Right lobe of liver (tissue), 6 donors: ENCODE data around the gene GAS6. TPM values are rescaled to one million over a fixed set of nuclear protein-coding genes. Genes with fewer than 3 reads are reported as not detected.
"Not testable (repeated sequence)": the region's sequence is repeated elsewhere in the genome, so short reads cannot be mapped to it uniquely, and the experiment has no call there.

Experiments used
- ATAC-seq, 4 donors: fragments of 200-7000 bp; cut with Tn5 transposase; one replicate each; pipeline ENCODE4 v1.9.1; 2020; ENCODE audit warnings: mild to moderate bottlenecking in 4 of 4, moderate library complexity in 4 of 4
- DNase-seq, 3 donors: peaks; one replicate each; pipeline ENCODE4 v3.0.0-alpha.2; 2020
- H3K27ac ChIP-seq, 3 donors: fragments of 200-600 bp; one replicate each; pipeline ENCODE4 v1.8.0; 2022
- H3K27me3 ChIP-seq, 2 donors: fragments of 200-600 bp; one replicate each; pipeline ENCODE4 v1.8.0; 2022
- H3K36me3 ChIP-seq, 4 donors: fragments of 200-600 bp; sonication (generic) in 1 of 4; one replicate each; pipeline versions ENCODE4 v1.5.1 to v1.8.0; 2017 to 2022; ENCODE audit warnings: control low read depth in 1 of 4
- H3K4me1 ChIP-seq, 4 donors: fragments of 200-600 bp; sonication (generic) in 1 of 4; one replicate each; pipeline versions ENCODE4 v1.5.1 to v1.8.0; 2017 to 2022; ENCODE audit warnings: control low read depth in 1 of 4
- H3K4me3 ChIP-seq, 3 donors: fragments of 200-600 bp; one replicate each; pipeline ENCODE4 v1.8.0; 2022
- H3K9me3 ChIP-seq, 4 donors: fragments of 200-600 bp; sonication (generic) in 1 of 4; one replicate each; pipeline versions ENCODE4 v1.5.1 to v1.8.0; 2017 to 2022; ENCODE audit warnings: control low read depth in 1 of 4
- POLR2A ChIP-seq: fragments of 450-650 bp; IDR thresholded peaks from one replicate; pipeline ENCODE4 v1.6.1; 2017; ENCODE audit warnings: antibody characterized with exemption, mild to moderate bottlenecking
- WGBS: methylation state at CpG from one replicate; pipeline ENCODE4 v1.1.6; 2018; ENCODE audit warnings: low coverage, low lambda C conversion rate; ENCODE audit not compliant: insufficient coverage; ENCODE audit errors: missing lambda C conversion rate; 5-methylcytosine and 5-hydroxymethylcytosine counted together
- intact Hi-C, 2 donors: fragments of 100-400 bp; cut with DNase I; formaldehyde crosslinking; loops; one replicate each; pipeline versions ENCODE4 v1.11.2 to v1.14.1; 2022
- long read RNA-seq: library from polyadenylated mRNA; unstranded; transcript quantifications from one replicate; pipeline ENCODE4 v2.0.0, GENCODE V29; 2019
- total RNA-seq, 6 experiments: library from RNA; depleted of rRNA in 2 of 6; stranded (reverse); fragments of >200 nt in 2 of 6; fragmentation: NEBNext Ultra II Directional in 3 of 6; extraction: Animal tissue kit (Norgen Biotek cat#: 25700) in 3 of 6; gene quantifications; one replicate each; pipeline versions ENCODE4 v1.1.0 to v1.2.4, GENCODE V29; 2016 to 2023
- TF ChIP-seq, protein P1 (sequence below), 4 donors: fragments of 200-600 bp in 3 of 4; fragments of 450-650 bp in 1 of 4; IDR thresholded peaks; one replicate each; pipeline versions ENCODE4 v1.5.1 to v1.8.0; 2016 to 2022; ENCODE audit warnings: antibody characterized with exemption in 4 of 4, mild to moderate bottlenecking in 2 of 4
- donor health status: DM: no; HTN: yes; CAD: no.
- donor health status: DM: no; HTN: no; CAD: no.
- donor health status: DM: no; HTN: no; CAD: no.
- donor health status: DM: no; HTN: yes; CAD: no.
- donor health status: DM: no; HTN: yes; CAD: no.

Gene GAS6
- total RNA-seq = 10 to 100 TPM; 11.9 to 48.5 (median 27.2) TPM
- long read RNA-seq, partial matches to known transcripts = 0 of 3 reads
- long read RNA-seq, other reads (novel, unspliced or antisense) = 0 of 3 reads

DNA sequence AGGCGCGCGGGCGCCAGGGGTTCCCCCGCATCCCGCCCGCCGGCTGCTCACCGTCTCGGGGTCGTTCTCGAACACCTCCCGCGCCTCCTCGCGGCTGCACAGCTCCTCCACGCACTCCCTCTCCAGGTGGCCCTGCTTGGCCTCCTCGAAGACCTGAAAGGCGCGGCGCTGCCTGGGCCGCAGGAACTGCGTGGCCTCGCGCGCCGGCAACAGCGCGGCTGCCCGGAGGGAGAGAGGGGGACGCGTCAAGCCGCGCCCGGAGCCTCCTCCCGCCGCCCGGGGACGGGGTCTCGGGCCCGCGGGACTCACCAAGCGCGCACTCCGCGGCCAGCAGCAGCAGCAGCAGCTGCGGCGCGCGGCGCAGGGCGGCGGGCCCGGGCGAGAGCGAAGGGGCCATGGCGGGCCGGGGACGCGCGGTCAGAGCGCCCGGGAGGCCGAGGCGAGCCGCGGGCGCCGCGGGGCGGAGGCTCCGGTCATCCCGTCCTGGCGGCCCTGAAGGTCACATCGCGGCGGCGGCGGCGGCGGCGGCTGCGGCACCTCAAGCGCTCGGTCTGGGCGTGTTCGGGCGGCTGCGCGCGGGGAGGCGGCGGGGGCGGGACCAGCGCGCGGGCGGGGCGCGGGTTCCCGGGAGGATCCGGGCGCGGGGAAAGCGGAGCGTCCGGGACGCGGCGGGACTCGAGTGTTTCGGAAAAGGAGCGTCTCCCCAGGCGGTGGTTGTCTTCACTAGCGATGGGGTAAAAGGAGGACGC is at the start of gene GAS6:
TSS of gene GAS6 (minus strand) at position 553 of the 749 bp plus-strand sequence. CDS start at position 397, 156 bp downstream.
- Histone ChIP-seq H3K27me3 (no peaks in the 10 kb centered on the region), H3K27ac (peak within 1 kb of the TSS; percentile 21 to 78 (median 63)), H3K4me1 (peaks cover 0 to 25% (median 0%) of the 10 kb centered on the region in 4 donors), H3K4me3 (peak within 1 kb of the TSS; percentile 58 to 72 (median 66)), H3K9me3 (no peaks in the 10 kb centered on the region), H3K36me3 (no peaks in the 10 kb centered on the region)
- DNase-seq (peak in 2 of 3 donors; percentile 76 to 78), ATAC-seq (peak; percentile 59 to 75 (median 73))
- 0% methylated on average over 8 of the region's 116 CpGs for WGBS
- TF ChIP-seq POLR2A = no peak
- TF ChIP-seq, protein P1, sequence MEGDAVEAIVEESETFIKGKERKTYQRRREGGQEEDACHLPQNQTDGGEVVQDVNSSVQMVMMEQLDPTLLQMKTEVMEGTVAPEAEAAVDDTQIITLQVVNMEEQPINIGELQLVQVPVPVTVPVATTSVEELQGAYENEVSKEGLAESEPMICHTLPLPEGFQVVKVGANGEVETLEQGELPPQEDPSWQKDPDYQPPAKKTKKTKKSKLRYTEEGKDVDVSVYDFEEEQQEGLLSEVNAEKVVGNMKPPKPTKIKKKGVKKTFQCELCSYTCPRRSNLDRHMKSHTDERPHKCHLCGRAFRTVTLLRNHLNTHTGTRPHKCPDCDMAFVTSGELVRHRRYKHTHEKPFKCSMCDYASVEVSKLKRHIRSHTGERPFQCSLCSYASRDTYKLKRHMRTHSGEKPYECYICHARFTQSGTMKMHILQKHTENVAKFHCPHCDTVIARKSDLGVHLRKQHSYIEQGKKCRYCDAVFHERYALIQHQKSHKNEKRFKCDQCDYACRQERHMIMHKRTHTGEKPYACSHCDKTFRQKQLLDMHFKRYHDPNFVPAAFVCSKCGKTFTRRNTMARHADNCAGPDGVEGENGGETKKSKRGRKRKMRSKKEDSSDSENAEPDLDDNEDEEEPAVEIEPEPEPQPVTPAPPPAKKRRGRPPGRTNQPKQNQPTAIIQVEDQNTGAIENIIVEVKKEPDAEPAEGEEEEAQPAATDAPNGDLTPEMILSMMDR (IDR thresholded peaks at IDR 0.05) = no peak
- intact Hi-C loops = no loop called here

DNA sequence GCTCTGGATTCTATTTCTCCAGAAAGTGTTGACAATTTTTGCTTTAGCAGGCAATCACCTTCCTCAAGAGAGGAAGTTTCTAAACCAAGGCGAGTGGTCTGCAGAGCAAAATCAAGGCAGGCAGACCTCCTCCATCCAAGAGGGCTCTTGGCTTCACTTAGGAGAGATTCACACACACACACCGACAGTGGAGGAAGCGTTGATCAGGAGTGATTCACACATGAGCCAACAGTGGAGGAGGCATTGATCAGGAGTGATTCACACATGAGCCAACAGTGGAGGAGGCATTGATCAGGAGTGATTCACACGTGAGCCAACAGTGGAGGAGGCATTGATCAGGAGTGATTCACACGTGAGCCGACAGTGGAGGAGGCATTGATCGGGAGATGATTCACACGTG is 49.5 kb upstream of the GAS6 start:
- intact Hi-C loops, H3K9me3 ChIP-seq, H3K4me1 ChIP-seq, H3K27me3 ChIP-seq, H3K36me3 ChIP-seq, DNase-seq, ATAC-seq, H3K27ac ChIP-seq, H3K4me3 ChIP-seq: not testable (repeated sequence)
- 46% methylated on average over 8 of the region's 8 CpGs for WGBS

DNA sequence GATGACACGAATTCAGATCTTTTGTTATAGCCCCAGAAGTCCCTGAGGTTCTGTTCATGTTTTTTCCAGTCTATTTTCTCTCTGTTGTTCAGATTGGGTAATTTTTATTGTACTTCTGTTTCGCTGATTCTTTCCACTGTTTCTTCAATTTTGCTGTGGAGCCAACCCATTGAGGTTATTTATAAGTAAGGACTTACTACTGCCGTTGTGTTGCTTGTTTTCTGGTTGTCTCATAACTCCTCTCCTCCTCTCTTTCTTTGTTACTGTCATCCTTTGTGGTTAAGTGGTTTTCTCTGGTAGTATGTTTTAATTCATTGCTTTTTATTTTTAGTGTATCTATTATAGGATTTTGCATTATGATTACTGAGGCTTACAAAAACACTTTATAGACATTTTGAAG is 48.7 kb upstream of the GAS6 start:
- WGBS = 39% methylated on average over 3 of the region's 3 CpGs
- Histone ChIP-seq H3K9me3 (no peaks in the 10 kb centered on the region), H3K4me1 (no peaks in the 10 kb centered on the region), H3K27me3 (no peaks in the 10 kb centered on the region), H3K36me3 (no peaks in the 10 kb centered on the region), H3K27ac (no peak overlapping the region), H3K4me3 (no peak overlapping the region)
- ATAC-seq (no peak), DNase-seq (no peak)
- TF ChIP-seq, protein P1 (IDR thresholded peaks at IDR 0.05) = no peak
- no peak for TF ChIP-seq POLR2A
- intact Hi-C loops = no loop called here

DNA sequence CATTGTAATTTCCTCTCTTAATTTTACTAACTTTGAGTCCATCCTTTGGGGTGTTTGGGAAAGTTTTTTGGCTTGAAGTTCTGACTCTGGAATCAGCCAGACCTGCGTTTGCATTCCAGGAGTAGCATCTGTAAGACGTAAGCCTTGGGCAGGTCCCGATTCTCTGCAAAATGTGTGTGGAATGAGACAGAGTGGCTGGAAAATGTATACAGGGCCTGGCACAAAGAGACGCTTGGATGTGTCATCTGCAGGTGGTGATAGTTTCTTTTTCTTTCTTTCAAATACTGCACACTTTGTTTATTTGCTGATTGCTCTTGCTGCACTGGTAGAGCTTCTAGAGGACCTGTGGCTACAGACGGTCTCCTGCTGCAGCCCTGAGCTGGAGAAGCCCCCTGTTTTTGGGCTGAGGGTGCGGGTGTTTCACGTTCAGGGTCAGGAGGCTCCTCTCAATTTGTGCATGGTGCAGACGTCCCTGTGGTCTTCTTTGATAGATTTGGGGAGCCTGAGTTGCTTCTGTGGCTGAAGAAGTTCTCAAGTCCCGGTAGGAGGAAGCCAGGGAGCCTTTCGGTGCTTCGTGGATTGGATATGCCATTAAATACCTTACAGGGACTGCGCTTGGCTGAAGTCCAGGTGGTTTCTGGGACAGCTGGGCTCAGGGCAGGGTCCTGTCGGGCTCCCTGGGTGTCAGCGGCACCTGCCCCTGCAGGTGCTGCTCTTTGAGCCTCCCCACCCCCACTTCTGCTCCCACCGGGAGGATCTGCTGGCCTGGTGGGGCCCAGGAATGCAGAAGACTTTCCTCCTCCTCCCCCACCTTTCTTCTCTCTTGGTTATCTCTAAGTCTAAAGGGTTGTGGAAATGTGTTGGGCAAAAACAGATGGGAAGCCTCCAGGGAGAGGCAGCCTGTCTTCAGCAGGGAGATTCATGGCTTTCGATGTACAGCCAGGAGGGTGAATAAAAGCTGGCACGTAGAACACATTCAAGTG is 44.0 kb upstream of the GAS6 start:
- WGBS = 33% methylated on average over 12 of the region's 17 CpGs
- ATAC-seq = no peak
- no peaks in the 10 kb centered on the region for H3K27me3 ChIP-seq
- no peak overlapping the region for H3K27ac ChIP-seq
- H3K4me3 ChIP-seq = no peak overlapping the region
- intact Hi-C loops = loop anchor here in 1 of 2 donors (10.0 kb wide), 1 partner anchor 93 kb away; no protein-coding TSS in a partner anchor
- H3K36me3 ChIP-seq = no peaks in the 10 kb centered on the region
- DNase-seq = no peak
- no peak for TF ChIP-seq POLR2A
- TF ChIP-seq, protein P1 (IDR thresholded peaks at IDR 0.05) = no peak
- H3K9me3 ChIP-seq = no peaks in the 10 kb centered on the region
- H3K4me1 ChIP-seq = no peaks in the 10 kb centered on the region
